GM12891 (cell line): Measurements from ENCODE around the gene NDUFA11.

Source experiments
- PAX5 ChIP-seq: IDR thresholded peaks from 2 replicates; pipeline ENCODE4 v1.6.1; 2011; ENCODE audit warnings: low read length, moderate library complexity, mild to moderate bottlenecking; ENCODE audit not compliant: insufficient read depth, severe bottlenecking
- POLR2A ChIP-seq: IDR thresholded peaks from 2 replicates; pipeline ENCODE4 v1.6.1; 2011; ENCODE audit warnings: low read depth, low read length, control low read depth
- POLR2AphosphoS5 ChIP-seq: IDR thresholded peaks from 2 replicates; pipeline ENCODE4 v1.6.1; 2011; ENCODE audit warnings: low read depth, low read length, control low read depth
- POU2F2 ChIP-seq: IDR thresholded peaks from 2 replicates; pipeline ENCODE4 v1.6.1; 2011; ENCODE audit warnings: low read depth, mild to moderate bottlenecking, control low read depth, low read length, moderate library complexity
- SPI1 ChIP-seq: IDR thresholded peaks from 2 replicates; pipeline ENCODE4 v1.6.1; 2011; ENCODE audit warnings: low read depth, low read length, control low read depth
- TAF1 ChIP-seq: IDR thresholded peaks from 2 replicates; pipeline ENCODE4 v1.6.1; 2011; ENCODE audit warnings: low read depth, low read length, control low read depth

DNA sequence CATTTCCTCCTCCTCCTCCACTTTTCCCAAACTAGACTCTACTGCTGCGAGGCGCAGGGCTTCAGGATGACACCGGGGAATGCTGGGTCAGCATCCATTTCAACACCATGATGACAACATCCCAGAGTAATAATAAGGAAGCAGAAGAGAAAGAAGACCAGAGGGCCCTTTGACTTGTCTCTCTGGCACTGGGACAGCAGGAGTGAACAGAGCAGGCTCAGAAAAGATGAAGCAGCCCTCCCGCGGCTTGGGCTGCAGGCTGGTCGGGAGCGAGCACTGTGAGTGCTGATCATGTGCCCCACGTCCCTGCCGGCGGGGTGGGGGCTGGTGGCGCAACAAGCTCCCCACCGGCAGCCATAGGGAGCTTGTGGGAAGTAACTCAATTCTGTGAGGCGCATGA lies 43.8 kb upstream of the NDUFA11 start:
- TF ChIP-seq TAF1 (no peak), POLR2A (no peak), POLR2AphosphoS5 (no peak), POU2F2 (no peak), SPI1 (no peak), PAX5 (no peak)
